Calu3 (cell line): Measurements from ENCODE around the gene LAMTOR2. TPM values are rescaled to one million over a fixed set of nuclear protein-coding genes. Genes with fewer than 3 reads are reported as not detected.

Experiments used
- BruUV-seq: library from RNA; stranded (reverse); fragments of 400-500 nt; replicated peaks from 2 replicates; lab custom pipeline; 2021; lab: Mats Ljungman, UMichigan
- CTCF ChIA-PET: fragments of 300-600 bp; sonication (Branson Sonifier 250); formaldehyde crosslinking; loops from one replicate; lab custom pipeline; 2022; ENCODE audit warnings: antibody characterized with exemption; lab: Charles Lee
- DNase-seq: peaks from one replicate; pipeline ENCODE4 v3.0.0; 2022
- H3K27ac Mint-ChIP-seq: one replicate; pipeline ENCODE4 v1.8.0; 2022; ENCODE audit warnings: mixed read lengths; ENCODE audit not compliant: unreplicated experiment
- H3K27me3 Mint-ChIP-seq: one replicate; pipeline ENCODE4 v1.8.0; 2022; ENCODE audit warnings: mixed read lengths; ENCODE audit not compliant: unreplicated experiment
- H3K36me3 Mint-ChIP-seq: one replicate; pipeline ENCODE4 v1.8.0; 2022; ENCODE audit warnings: mild to moderate bottlenecking, moderate library complexity, mixed read lengths; ENCODE audit not compliant: insufficient read depth, unreplicated experiment
- H3K4me1 Mint-ChIP-seq: one replicate; pipeline ENCODE4 v1.8.0; 2022; ENCODE audit warnings: mild to moderate bottlenecking, low read depth, mixed read lengths; ENCODE audit not compliant: unreplicated experiment
- H3K4me3 Mint-ChIP-seq: one replicate; pipeline ENCODE4 v1.8.0; 2022; ENCODE audit warnings: mild to moderate bottlenecking, low read depth, moderate library complexity, mixed read lengths; ENCODE audit not compliant: unreplicated experiment
- H3K9me3 Mint-ChIP-seq: one replicate; pipeline ENCODE4 v1.8.0; 2022; ENCODE audit warnings: low read depth, mixed read lengths; ENCODE audit not compliant: unreplicated experiment
- intact Hi-C: fragments of 100-400 bp; cut with micrococcal nuclease; formaldehyde crosslinking; loops from one replicate; pipeline ENCODE4 v1.10.0; 2022; ENCODE audit not compliant: unreplicated experiment
- total RNA-seq: library from RNA; stranded (reverse); gene quantifications from 2 replicates; pipeline ENCODE4 v1.2.3, GENCODE V29; 2022
- TF ChIP-seq, protein P1 (sequence below): fragments of 200-600 bp; IDR thresholded peaks from one replicate; pipeline ENCODE4 v1.8.0; 2022; ENCODE audit warnings: antibody characterized with exemption; ENCODE audit not compliant: unreplicated experiment

The LAMTOR2 gene
- total RNA-seq, 1 experiment from 2014 or later = 69.8 TPM

- intact Hi-C loops = no loop called here
- peaks cover 70% of the 10 kb centered on the region for H3K36me3 Mint-ChIP-seq
- BruUV-seq = no TSS peak
Measured at GRCh38 chr1:156052862-156053767, 1.5 kb upstream of the LAMTOR2 start.

DNA sequence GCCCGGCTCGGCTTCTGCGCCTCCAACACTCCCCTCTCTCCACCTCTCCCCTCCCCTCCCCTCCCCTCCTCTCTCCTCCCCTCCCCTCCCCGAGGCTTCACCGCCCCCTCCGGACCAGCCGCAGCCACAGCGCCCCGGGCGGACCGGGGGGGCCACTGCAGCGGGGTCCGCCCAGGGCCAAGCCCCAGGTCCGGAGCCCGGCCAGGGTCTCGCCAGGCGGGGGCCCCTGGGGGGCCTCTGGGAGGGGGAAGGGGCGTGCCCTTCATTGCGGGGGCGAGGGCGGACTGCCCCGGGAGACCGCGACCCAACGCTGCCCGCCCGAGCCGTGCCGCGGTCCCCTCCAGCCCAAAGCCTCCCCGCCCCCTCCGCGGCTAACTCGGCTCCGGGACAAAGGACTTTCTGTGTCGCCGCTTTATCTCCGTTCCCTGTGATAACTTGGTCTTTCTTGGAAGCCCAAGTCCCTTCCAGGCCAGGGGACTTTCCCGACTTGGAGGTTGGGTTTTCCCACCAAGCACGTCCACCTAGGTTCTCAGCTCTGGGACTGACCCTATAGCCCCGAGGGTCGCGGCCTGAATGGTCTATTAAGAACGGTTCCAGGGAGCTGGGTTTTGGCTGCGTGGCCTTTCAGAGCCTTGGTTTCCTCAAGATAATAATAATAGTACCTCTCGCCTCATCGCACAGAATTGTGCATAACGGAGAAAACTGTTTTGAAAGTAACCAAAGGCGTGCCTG, 648 bp upstream of the LAMTOR2 start, which contains the start of gene UBQLN4:
Gene UBQLN4, minus strand, starts transcription at position 31 of the 732 bp plus-strand sequence. CDS start 97 bp downstream, outside the sequence.
- H3K36me3 Mint-ChIP-seq = peaks cover 68% of the 10 kb centered on the region
- H3K27me3 Mint-ChIP-seq = no peaks in the 10 kb centered on the region
- H3K27ac Mint-ChIP-seq = peak within 1 kb of the TSS; percentile 80
- intact Hi-C loops = no loop called here
- CTCF ChIA-PET = interaction anchor here (0.6 to 2.4 kb wide), 6 partner anchors 8 to 225 kb away, joined by 3 to 10 read pairs (median 3); no protein-coding TSS in a partner anchor
- peaks cover 33% of the 10 kb centered on the region for H3K4me1 Mint-ChIP-seq
- TSS peak; percentile 53 for BruUV-seq
- peak; percentile 94 for DNase-seq
- peak within 1 kb of the TSS; percentile 99 for H3K4me3 Mint-ChIP-seq
- H3K9me3 Mint-ChIP-seq = no peaks in the 10 kb centered on the region
- TF ChIP-seq, protein P1, sequence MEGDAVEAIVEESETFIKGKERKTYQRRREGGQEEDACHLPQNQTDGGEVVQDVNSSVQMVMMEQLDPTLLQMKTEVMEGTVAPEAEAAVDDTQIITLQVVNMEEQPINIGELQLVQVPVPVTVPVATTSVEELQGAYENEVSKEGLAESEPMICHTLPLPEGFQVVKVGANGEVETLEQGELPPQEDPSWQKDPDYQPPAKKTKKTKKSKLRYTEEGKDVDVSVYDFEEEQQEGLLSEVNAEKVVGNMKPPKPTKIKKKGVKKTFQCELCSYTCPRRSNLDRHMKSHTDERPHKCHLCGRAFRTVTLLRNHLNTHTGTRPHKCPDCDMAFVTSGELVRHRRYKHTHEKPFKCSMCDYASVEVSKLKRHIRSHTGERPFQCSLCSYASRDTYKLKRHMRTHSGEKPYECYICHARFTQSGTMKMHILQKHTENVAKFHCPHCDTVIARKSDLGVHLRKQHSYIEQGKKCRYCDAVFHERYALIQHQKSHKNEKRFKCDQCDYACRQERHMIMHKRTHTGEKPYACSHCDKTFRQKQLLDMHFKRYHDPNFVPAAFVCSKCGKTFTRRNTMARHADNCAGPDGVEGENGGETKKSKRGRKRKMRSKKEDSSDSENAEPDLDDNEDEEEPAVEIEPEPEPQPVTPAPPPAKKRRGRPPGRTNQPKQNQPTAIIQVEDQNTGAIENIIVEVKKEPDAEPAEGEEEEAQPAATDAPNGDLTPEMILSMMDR = peak; percentile 30

More at GRCh38 chr1:156052862-156053767, 1.5 kb upstream of the LAMTOR2 start:
- CTCF ChIA-PET = interaction anchor here (0.6 to 2.4 kb wide), 8 partner anchors 9 to 226 kb away, joined by 3 to 10 read pairs (median 3); no protein-coding TSS in a partner anchor
- peaks cover 33% of the 10 kb centered on the region for H3K4me1 Mint-ChIP-seq
- DNase-seq = peak; percentile 81
- H3K27ac Mint-ChIP-seq = peak overlapping the region; percentile 75
- no peaks in the 10 kb centered on the region for H3K9me3 Mint-ChIP-seq
- TF ChIP-seq, protein P1 = peak; percentile 43
- peak overlapping the region; percentile 99 for H3K4me3 Mint-ChIP-seq
- H3K27me3 Mint-ChIP-seq = no peaks in the 10 kb centered on the region

DNA sequence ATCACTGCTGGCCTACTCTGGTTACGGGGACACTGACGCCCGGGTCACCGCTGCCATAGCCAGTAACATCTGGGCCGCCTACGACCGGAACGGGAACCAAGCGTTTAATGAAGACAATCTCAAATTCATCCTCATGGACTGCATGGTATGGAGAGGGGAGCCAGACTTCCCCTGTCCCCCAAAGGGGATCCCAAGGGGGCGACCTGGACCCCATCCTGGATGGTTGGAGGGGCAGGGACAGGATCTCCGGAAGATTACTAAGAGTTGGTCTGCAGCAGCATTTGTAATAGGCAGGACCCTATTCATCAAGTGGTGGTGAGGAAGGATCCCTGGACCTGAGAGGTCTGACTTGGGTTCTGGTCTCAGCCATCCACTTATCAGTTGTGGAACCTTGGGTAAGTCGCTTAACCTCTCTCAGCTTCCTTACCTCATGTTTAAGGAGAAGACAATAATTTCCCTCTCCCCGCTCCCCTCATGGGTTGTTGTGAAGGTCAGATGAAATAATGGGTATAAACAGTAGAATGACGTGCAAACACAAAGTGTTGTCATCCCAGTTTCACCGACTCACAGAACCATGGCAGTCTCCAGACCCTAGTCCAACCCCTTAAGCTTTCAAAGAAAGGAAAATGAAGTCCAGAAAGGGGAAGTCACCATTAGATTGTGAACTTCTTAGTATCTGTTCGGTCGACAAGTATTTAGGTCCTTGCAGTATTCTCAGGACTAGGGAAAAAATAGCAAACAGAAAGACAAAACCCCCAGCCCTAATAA, 883 bp downstream of the LAMTOR2 start:
- no TSS peak for BruUV-seq
- Mint-ChIP-seq H3K9me3 (no peaks in the 10 kb centered on the region), H3K27me3 (no peaks in the 10 kb centered on the region), H3K4me3 (peak overlapping the region; percentile 99), H3K4me1 (peaks cover 33% of the 10 kb centered on the region), H3K36me3 (peaks cover 70% of the 10 kb centered on the region), H3K27ac (peak overlapping the region; percentile 17)
- CTCF ChIA-PET = no interaction called here
- no peak for DNase-seq
- intact Hi-C loops = no loop called here
- TF ChIP-seq, protein P1 = no peak
